A549 treated with DMSO at 1 μM for 4 hours (cell line): Measurements from ENCODE around the gene CYP4A11. TPM values are rescaled to one million over a fixed set of nuclear protein-coding genes. Genes with fewer than 3 reads are reported as not detected.

Experiments
- total RNA-seq: library from RNA; stranded (reverse); fragments of 200-300 nt; extraction: Qiagen RNA extraction; gene quantifications from 5 replicates; pipeline ENCODE4 v1.2.3, GENCODE V29; 2022; ENCODE audit warnings: low read depth

CYP4A11 gene, protein sequence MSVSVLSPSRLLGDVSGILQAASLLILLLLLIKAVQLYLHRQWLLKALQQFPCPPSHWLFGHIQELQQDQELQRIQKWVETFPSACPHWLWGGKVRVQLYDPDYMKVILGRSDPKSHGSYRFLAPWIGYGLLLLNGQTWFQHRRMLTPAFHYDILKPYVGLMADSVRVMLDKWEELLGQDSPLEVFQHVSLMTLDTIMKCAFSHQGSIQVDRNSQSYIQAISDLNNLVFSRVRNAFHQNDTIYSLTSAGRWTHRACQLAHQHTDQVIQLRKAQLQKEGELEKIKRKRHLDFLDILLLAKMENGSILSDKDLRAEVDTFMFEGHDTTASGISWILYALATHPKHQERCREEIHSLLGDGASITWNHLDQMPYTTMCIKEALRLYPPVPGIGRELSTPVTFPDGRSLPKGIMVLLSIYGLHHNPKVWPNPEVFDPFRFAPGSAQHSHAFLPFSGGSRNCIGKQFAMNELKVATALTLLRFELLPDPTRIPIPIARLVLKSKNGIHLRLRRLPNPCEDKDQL
- total RNA-seq: not detected in 5 replicates

DNA sequence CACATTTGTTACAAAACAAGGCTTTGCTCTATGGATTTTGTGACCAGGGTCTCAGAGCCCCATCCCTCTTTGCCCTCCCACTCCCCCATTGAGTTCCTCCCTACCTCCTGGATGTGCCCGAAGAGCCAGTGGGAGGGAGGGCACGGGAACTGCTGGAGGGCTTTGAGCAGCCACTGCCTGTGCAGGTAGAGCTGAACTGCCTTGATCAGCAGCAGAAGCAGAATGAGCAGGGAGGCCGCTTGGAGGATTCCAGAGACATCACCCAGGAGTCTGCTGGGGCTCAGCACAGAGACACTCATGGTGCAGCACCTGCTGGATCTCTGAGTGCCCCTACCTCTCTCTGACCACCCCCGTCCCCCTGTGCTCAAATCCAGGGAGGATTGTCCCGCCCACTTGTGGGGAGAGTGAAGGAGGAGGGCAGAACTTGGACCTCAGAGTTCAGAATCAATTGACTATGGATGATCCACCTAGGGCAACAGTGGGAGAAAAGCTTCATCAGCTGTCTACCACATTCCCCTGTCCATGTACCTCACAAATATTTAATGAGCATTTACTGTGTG is at the start of gene CYP4A11:
TSS of gene CYP4A11 (minus strand) at position 342 of the 560 bp plus-strand sequence. CDS start at position 299, 43 bp downstream.

Other genes starting within 250 kb of the CYP4A11 start
- gene EFCAB14, start 222.4 kb downstream of the CYP4A11 start, total RNA-seq: 22.5 to 31.6 TPM (median 27.8 TPM) in 5 replicates
- not detected in 5 replicates for gene CYP4B1, start 142.4 kb downstream of the CYP4A11 start, total RNA-seq
- 0.03 to 0.05 TPM in 2 of 5 replicates, not detected in the others for gene CYP4X1, start 82.2 kb upstream of the CYP4A11 start, total RNA-seq
- gene CYP4Z1, start 125.8 kb upstream of the CYP4A11 start, total RNA-seq: not detected in 5 replicates
- gene CYP4A22, start 196.0 kb upstream of the CYP4A11 start, total RNA-seq: not detected in 5 replicates
- 6.1 to 9.3 TPM (median 7.9 TPM) in 5 replicates for gene PDZK1IP1, start 248.6 kb upstream of the CYP4A11 start, total RNA-seq